T-helper 1 cell treated with Interleukin-12 subunit alpha and Interleukin-12 subunit beta and Interleukin-4 antibody, amounts not matched to agents 30 μg/mL and 1 μg/mL, for 36 hours (primary cell): ENCODE results near the gene WNK2.

ENCODE experiments used
- H3K27ac Mint-ChIP-seq: one replicate; pipeline ENCODE4 v1.8.0; 2021; ENCODE audit warnings: mild to moderate bottlenecking, mixed read lengths
- H3K27me3 Mint-ChIP-seq: one replicate; pipeline ENCODE4 v1.8.0; 2021; ENCODE audit warnings: low read depth, mixed read lengths
- H3K36me3 Mint-ChIP-seq: one replicate; pipeline ENCODE4 v1.8.0; 2021; ENCODE audit warnings: low read depth, mixed read lengths
- H3K4me1 Mint-ChIP-seq: one replicate; pipeline ENCODE4 v1.8.0; 2021; ENCODE audit warnings: low read depth, mixed read lengths
- H3K4me3 Mint-ChIP-seq: one replicate; pipeline ENCODE4 v1.8.0; 2021; ENCODE audit warnings: mild to moderate bottlenecking, moderate library complexity, mixed read lengths
- H3K9me3 Mint-ChIP-seq: one replicate; pipeline ENCODE4 v1.8.0; 2021; ENCODE audit warnings: mixed read lengths

WNK2 gene

GRCh38 chr9:93171261-93171990 lies 12.5 kb upstream of the WNK2 start:
- H3K27me3 Mint-ChIP-seq = peaks cover 3% of the 10 kb centered on the region
- H3K9me3 Mint-ChIP-seq = no peaks in the 10 kb centered on the region
- no peak overlapping the region for H3K27ac Mint-ChIP-seq
- H3K36me3 Mint-ChIP-seq = no peaks in the 10 kb centered on the region
- no peak overlapping the region for H3K4me3 Mint-ChIP-seq
- H3K4me1 Mint-ChIP-seq = no peaks in the 10 kb centered on the region

- no peaks in the 10 kb centered on the region for H3K36me3 Mint-ChIP-seq
- H3K9me3 Mint-ChIP-seq = no peaks in the 10 kb centered on the region
- H3K4me1 Mint-ChIP-seq = no peaks in the 10 kb centered on the region
- no peak overlapping the region for H3K27ac Mint-ChIP-seq
- peaks cover 3% of the 10 kb centered on the region for H3K27me3 Mint-ChIP-seq
- no peak overlapping the region for H3K4me3 Mint-ChIP-seq
These were observed 11.1 kb upstream of the WNK2 start for GRCh38 chr9:93172666-93173364.

- Mint-ChIP-seq H3K9me3 (no peaks in the 10 kb centered on the region), H3K4me1 (no peaks in the 10 kb centered on the region), H3K27ac (no peak overlapping the region), H3K36me3 (no peaks in the 10 kb centered on the region), H3K27me3 (peaks cover 3% of the 10 kb centered on the region), H3K4me3 (no peak overlapping the region)
These were observed 10.4 kb upstream of the WNK2 start for GRCh38 chr9:93173365-93174051.

- H3K4me3 Mint-ChIP-seq = no peak overlapping the region
- H3K36me3 Mint-ChIP-seq = no peaks in the 10 kb centered on the region
- no peaks in the 10 kb centered on the region for H3K4me1 Mint-ChIP-seq
- no peaks in the 10 kb centered on the region for H3K9me3 Mint-ChIP-seq
- H3K27ac Mint-ChIP-seq = no peak overlapping the region
- no peaks in the 10 kb centered on the region for H3K27me3 Mint-ChIP-seq
These were observed 9.0 kb upstream of the WNK2 start for GRCh38 chr9:93174976-93175375.

GRCh38 chr9:93177676-93178075 lies 6.3 kb upstream of the WNK2 start:
- no peaks in the 10 kb centered on the region for H3K9me3 Mint-ChIP-seq
- H3K4me3 Mint-ChIP-seq = no peak overlapping the region
- peaks cover 18% of the 10 kb centered on the region for H3K27me3 Mint-ChIP-seq
- H3K36me3 Mint-ChIP-seq = no peaks in the 10 kb centered on the region
- no peaks in the 10 kb centered on the region for H3K4me1 Mint-ChIP-seq
- no peak overlapping the region for H3K27ac Mint-ChIP-seq

GRCh38 chr9:93178851-93179786 lies 4.8 kb upstream of the WNK2 start:
- no peak overlapping the region for H3K27ac Mint-ChIP-seq
- peaks cover 28% of the 10 kb centered on the region for H3K27me3 Mint-ChIP-seq
- H3K9me3 Mint-ChIP-seq = no peaks in the 10 kb centered on the region
- no peaks in the 10 kb centered on the region for H3K36me3 Mint-ChIP-seq
- H3K4me1 Mint-ChIP-seq = peaks cover 4% of the 10 kb centered on the region
- no peak overlapping the region for H3K4me3 Mint-ChIP-seq

- H3K9me3 Mint-ChIP-seq = no peaks in the 10 kb centered on the region
- no peaks in the 10 kb centered on the region for H3K36me3 Mint-ChIP-seq
- H3K27me3 Mint-ChIP-seq = peaks cover 34% of the 10 kb centered on the region
These were observed 3.0 kb upstream of the WNK2 start for GRCh38 chr9:93180938-93181337.

GRCh38 chr9:93181672-93182435 lies 2.1 kb upstream of the WNK2 start:
- H3K4me1 Mint-ChIP-seq = peaks cover 4% of the 10 kb centered on the region
- peaks cover 43% of the 10 kb centered on the region for H3K27me3 Mint-ChIP-seq
- no peak overlapping the region for H3K4me3 Mint-ChIP-seq
- no peaks in the 10 kb centered on the region for H3K36me3 Mint-ChIP-seq
- H3K27ac Mint-ChIP-seq = no peak overlapping the region
- no peaks in the 10 kb centered on the region for H3K9me3 Mint-ChIP-seq

More at GRCh38 chr9:93180938-93181337, 3.0 kb upstream of the WNK2 start:
- H3K4me1 Mint-ChIP-seq = peaks cover 4% of the 10 kb centered on the region
- H3K4me3 Mint-ChIP-seq = no peak overlapping the region
- H3K27ac Mint-ChIP-seq = no peak overlapping the region

GRCh38 chr9:93182572-93182971 lies 1.4 kb upstream of the WNK2 start:
- peaks cover 50% of the 10 kb centered on the region for H3K27me3 Mint-ChIP-seq
- peaks cover 4% of the 10 kb centered on the region for H3K4me1 Mint-ChIP-seq
- H3K4me3 Mint-ChIP-seq = no peak overlapping the region
- no peaks in the 10 kb centered on the region for H3K9me3 Mint-ChIP-seq
- H3K27ac Mint-ChIP-seq = no peak overlapping the region
- no peaks in the 10 kb centered on the region for H3K36me3 Mint-ChIP-seq

- Mint-ChIP-seq H3K4me1 (peaks cover 4% of the 10 kb centered on the region), H3K27me3 (peaks cover 54% of the 10 kb centered on the region), H3K9me3 (no peaks in the 10 kb centered on the region), H3K36me3 (no peaks in the 10 kb centered on the region), H3K27ac (no peak overlapping the region), H3K4me3 (peak overlapping the region; percentile 54)
These were observed 742 bp upstream of the WNK2 start for GRCh38 chr9:93183131-93183662.

- Mint-ChIP-seq H3K4me1 (peaks cover 4% of the 10 kb centered on the region), H3K27me3 (peaks cover 54% of the 10 kb centered on the region), H3K27ac (no peak overlapping the region), H3K4me3 (peak overlapping the region; percentile 44), H3K36me3 (no peaks in the 10 kb centered on the region), H3K9me3 (no peaks in the 10 kb centered on the region)
These were observed 710 bp downstream of the WNK2 start for GRCh38 chr9:93184432-93185265.

GRCh38 chr9:93185266-93186214 lies 1.6 kb downstream of the WNK2 start:
- H3K4me1 Mint-ChIP-seq = peaks cover 4% of the 10 kb centered on the region
- H3K4me3 Mint-ChIP-seq = no peak overlapping the region
- no peaks in the 10 kb centered on the region for H3K9me3 Mint-ChIP-seq
- H3K36me3 Mint-ChIP-seq = no peaks in the 10 kb centered on the region
- H3K27me3 Mint-ChIP-seq = peaks cover 48% of the 10 kb centered on the region
- no peak overlapping the region for H3K27ac Mint-ChIP-seq
